ENCODE measurements around the gene PHLPP2. TPM values are rescaled to one million over a fixed set of nuclear protein-coding genes. Genes with fewer than 3 reads are reported as not detected.

The PHLPP2 gene, protein sequence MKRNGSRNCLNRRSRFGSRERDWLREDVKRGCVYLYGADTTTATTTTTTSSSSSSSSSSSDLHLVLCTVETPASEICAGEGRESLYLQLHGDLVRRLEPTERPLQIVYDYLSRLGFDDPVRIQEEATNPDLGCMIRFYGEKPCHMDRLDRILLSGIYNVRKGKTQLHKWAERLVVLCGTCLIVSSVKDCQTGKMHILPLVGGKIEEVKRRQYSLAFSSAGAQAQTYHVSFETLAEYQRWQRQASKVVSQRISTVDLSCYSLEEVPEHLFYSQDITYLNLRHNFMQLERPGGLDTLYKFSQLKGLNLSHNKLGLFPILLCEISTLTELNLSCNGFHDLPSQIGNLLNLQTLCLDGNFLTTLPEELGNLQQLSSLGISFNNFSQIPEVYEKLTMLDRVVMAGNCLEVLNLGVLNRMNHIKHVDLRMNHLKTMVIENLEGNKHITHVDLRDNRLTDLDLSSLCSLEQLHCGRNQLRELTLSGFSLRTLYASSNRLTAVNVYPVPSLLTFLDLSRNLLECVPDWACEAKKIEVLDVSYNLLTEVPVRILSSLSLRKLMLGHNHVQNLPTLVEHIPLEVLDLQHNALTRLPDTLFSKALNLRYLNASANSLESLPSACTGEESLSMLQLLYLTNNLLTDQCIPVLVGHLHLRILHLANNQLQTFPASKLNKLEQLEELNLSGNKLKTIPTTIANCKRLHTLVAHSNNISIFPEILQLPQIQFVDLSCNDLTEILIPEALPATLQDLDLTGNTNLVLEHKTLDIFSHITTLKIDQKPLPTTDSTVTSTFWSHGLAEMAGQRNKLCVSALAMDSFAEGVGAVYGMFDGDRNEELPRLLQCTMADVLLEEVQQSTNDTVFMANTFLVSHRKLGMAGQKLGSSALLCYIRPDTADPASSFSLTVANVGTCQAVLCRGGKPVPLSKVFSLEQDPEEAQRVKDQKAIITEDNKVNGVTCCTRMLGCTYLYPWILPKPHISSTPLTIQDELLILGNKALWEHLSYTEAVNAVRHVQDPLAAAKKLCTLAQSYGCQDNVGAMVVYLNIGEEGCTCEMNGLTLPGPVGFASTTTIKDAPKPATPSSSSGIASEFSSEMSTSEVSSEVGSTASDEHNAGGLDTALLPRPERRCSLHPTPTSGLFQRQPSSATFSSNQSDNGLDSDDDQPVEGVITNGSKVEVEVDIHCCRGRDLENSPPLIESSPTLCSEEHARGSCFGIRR (N-terminal part only)
- total RNA-seq (10 to 100 TPM; 12.7 to 24.1 TPM), polyA plus RNA-seq (ENCODE audit: insufficient read length in 2 of 2) (10 to 100 TPM; 14.2 to 14.8 TPM)
- long read RNA-seq, donor 1, result 0 reads
- long read RNA-seq, donor 2, result 0 reads
- long read RNA-seq, donor 3, result 0 reads
- long read RNA-seq, donor 4, result 0 reads

DNA sequence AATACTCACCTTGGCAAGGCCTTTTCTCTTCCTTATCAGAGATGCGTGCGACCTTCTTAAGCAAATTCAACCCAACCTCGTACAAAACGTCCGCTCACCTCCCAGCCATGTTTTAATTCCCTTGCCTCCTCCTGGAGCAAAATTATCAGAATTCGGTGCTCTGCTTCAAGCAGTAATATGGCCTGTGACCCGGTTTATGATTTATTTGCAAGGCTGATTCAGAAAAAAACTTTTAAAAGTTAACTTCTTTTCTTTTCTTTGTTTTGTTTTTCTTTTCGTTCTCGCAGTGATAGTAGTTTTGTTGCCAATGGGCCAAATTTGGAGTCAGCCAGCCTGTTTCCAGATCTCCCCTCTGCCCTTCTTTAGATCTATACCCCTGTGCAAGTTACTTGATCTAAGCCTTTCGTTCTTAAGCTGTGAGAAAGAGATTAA, at the start of gene PHLPP2:
PHLPP2 (minus strand) TSS at position 382 of the 432 bp plus-strand sequence. CDS start 9,906 bp downstream, outside the sequence.
- Histone ChIP-seq H3K4me1 (ENCODE audit: control insufficient read depth, insufficient read depth, low read length) (peaks cover 10% of the 10 kb centered on the region), H3K36me3 (ENCODE audit: control insufficient read depth, insufficient read depth, low read length) (peaks cover 5% of the 10 kb centered on the region), H3K4me3 (ENCODE audit: low read depth, low read length) (peak within 1 kb of the TSS; percentile 53), H3K9me3 (ENCODE audit: control insufficient read depth, insufficient read depth, low read length) (no peaks in the 10 kb centered on the region), H3K27me3 (ENCODE audit: control insufficient read depth, insufficient read depth, low read length) (no peaks in the 10 kb centered on the region), H3K27ac (ENCODE audit: low read depth, low read length) (peak within 1 kb of the TSS; percentile 40)
- DNase-seq (ENCODE audit: low read depth in 4 of 6, low spot score in 6 of 6), result no peak
- WGBS (ENCODE audit: insufficient coverage), result 39% methylated on average over 5 of the region's 10 CpGs

DNA sequence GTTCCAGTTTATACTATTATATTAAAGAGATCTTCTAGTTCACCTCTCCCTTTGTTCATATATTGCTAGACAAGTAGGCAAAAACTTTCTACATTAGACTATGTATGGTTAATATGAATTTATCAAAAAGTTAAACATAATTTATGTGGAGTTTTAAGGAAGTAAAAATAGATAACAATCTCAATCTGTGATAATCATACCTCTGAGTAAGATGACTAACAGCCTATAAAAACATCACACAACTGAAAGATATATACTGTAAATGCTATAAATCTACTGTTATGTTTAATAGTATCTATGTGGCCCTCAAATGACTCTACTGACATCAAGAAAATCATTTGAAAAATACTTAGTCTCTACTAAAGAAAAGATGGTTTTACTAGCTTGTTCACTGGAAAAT, 47.1 kb upstream of the PHLPP2 start:
- Histone ChIP-seq H3K36me3 (ENCODE audit: control insufficient read depth, insufficient read depth, low read length) (peaks cover 29% of the 10 kb centered on the region), H3K4me1 (ENCODE audit: control insufficient read depth, insufficient read depth, low read length) (no peaks in the 10 kb centered on the region), H3K27ac (ENCODE audit: low read depth, low read length) (no peak overlapping the region), H3K4me3 (ENCODE audit: low read depth, low read length) (no peak overlapping the region), H3K27me3 (ENCODE audit: control insufficient read depth, insufficient read depth, low read length) (no peaks in the 10 kb centered on the region), H3K9me3 (ENCODE audit: control insufficient read depth, insufficient read depth, low read length) (no peaks in the 10 kb centered on the region)
- DNase-seq (ENCODE audit: low read depth in 4 of 6, low spot score in 6 of 6), result no peak

DNA sequence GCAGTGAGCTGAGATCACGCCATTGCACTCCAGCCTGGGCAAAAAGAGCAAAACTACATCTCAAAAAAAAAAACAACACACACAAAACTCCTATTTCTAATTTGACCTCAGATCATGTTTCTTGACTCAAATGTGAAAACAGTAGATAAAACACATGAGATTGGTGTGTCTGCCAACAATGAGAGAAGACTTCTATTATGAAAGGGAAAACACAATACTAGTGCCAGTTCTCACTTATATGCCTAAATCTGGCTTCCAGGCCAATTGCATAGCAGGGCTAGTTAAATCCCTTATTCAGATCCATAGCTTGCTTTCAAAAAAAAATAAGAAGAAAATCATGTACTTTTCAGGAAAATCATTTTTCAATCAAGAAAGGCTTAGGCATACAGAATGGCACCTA, 44.7 kb upstream of the PHLPP2 start:
- no CpG with 5 or more reads among the region's 1 CpG for WGBS (ENCODE audit: insufficient coverage)
- no peaks in the 10 kb centered on the region for H3K4me1 ChIP-seq (ENCODE audit: control insufficient read depth, insufficient read depth, low read length)
- no peaks in the 10 kb centered on the region for H3K9me3 ChIP-seq (ENCODE audit: control insufficient read depth, insufficient read depth, low read length)
- no peaks in the 10 kb centered on the region for H3K27me3 ChIP-seq (ENCODE audit: control insufficient read depth, insufficient read depth, low read length)
- peaks cover 26% of the 10 kb centered on the region for H3K36me3 ChIP-seq (ENCODE audit: control insufficient read depth, insufficient read depth, low read length)
- H3K27ac ChIP-seq (ENCODE audit: low read depth, low read length), result no peak overlapping the region
- no peak overlapping the region for H3K4me3 ChIP-seq (ENCODE audit: low read depth, low read length)
- DNase-seq (ENCODE audit: low read depth in 4 of 6, low spot score in 6 of 6), result no peak

DNA sequence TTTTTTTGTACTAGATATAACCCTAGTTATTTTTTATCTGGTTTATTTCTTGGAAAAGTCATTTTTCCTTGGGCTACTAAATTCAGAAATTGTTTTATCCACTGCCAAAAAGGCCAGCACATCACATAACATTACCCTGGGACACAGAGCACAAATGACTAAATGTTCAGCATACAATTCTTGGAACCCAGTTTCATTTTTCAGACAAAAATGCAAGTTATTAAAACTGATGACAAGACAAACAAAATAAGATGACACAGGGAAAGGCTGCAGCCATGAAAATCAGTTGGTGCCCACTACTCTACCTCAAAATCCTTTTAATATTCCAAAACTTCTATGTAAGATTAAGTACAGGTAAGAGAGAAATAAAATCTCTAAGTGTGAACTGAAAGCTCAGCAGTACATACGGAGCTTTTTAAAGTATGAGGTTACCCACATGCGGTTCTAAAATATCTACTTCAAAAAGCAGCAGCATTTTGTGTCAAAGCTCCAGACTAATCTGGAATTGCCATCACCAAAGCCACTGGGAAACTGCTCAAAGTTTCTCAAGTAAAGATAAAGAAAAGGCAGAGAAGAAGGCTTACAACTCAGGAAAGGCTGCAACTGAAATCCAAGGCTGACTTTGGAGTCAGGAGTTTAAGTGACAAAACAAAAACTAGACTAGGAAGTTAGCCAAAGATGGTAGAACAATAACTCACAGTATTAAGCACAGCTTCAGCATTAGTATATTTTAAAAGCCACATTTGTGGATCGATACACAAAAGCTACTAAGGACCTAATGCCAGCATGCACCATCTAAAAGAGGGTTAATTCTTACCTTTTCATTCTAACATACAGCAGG, 42.8 kb upstream of the PHLPP2 start:
- H3K27me3 ChIP-seq (ENCODE audit: control insufficient read depth, insufficient read depth, low read length), result no peaks in the 10 kb centered on the region
- H3K36me3 ChIP-seq (ENCODE audit: control insufficient read depth, insufficient read depth, low read length), result peaks cover 25% of the 10 kb centered on the region
- DNase-seq (ENCODE audit: low read depth in 4 of 6, low spot score in 6 of 6), result peak in 1 of 6 donors; percentile 2
- H3K9me3 ChIP-seq (ENCODE audit: control insufficient read depth, insufficient read depth, low read length), result no peaks in the 10 kb centered on the region
- no peak overlapping the region for H3K4me3 ChIP-seq (ENCODE audit: low read depth, low read length)
- H3K27ac ChIP-seq (ENCODE audit: low read depth, low read length), result no peak overlapping the region
- H3K4me1 ChIP-seq (ENCODE audit: control insufficient read depth, insufficient read depth, low read length), result no peaks in the 10 kb centered on the region
- WGBS (ENCODE audit: insufficient coverage), result 86% methylated on average over 1 of the region's 3 CpGs

DNA sequence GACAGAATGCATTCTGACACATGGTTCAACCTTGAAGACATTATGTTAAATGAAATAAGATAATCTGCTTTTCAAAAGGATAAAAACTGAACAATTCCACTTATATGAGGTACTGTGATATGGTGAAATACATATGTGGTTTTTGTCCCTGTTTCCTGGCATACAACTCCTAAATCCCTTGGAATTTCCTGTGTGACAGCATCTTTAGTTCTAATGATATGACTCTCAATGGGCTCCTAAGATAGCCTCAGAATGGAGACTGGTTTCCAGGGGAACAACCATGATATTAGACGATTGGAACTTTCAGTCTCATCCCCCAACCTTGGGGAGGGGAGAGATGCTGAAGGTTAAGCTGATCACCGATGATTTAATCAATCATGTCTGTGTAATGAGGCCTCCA, 37.7 kb upstream of the PHLPP2 start:
- DNase-seq (ENCODE audit: low read depth in 4 of 6, low spot score in 6 of 6), result no peak
- H3K4me1 ChIP-seq (ENCODE audit: control insufficient read depth, insufficient read depth, low read length), result no peaks in the 10 kb centered on the region
- 50% methylated on average over 1 of the region's 2 CpGs for WGBS (ENCODE audit: insufficient coverage)
- H3K36me3 ChIP-seq (ENCODE audit: control insufficient read depth, insufficient read depth, low read length), result peaks cover 23% of the 10 kb centered on the region
- no peaks in the 10 kb centered on the region for H3K27me3 ChIP-seq (ENCODE audit: control insufficient read depth, insufficient read depth, low read length)
- H3K4me3 ChIP-seq (ENCODE audit: low read depth, low read length), result no peak overlapping the region
- H3K27ac ChIP-seq (ENCODE audit: low read depth, low read length), result no peak overlapping the region
- no peaks in the 10 kb centered on the region for H3K9me3 ChIP-seq (ENCODE audit: control insufficient read depth, insufficient read depth, low read length)

DNA sequence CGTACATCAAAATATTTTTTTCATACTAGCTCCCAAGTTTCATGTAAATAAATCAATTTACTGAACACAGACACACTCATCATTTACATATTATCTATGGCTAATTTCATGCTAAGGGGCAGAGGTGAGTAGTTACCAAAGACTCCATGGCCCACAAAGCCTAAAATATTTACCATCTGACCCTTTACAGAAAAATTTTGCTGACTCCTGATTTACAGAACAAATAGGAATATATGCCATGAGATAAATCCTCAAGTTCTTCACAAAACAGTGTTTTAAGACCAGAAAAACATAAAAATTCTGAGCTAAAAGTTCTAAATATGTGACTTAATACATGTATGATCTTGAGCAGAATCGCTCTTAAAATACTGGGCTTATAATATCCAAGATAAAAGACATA, 36.6 kb upstream of the PHLPP2 start:
- Histone ChIP-seq H3K27ac (ENCODE audit: low read depth, low read length) (no peak overlapping the region), H3K27me3 (ENCODE audit: control insufficient read depth, insufficient read depth, low read length) (no peaks in the 10 kb centered on the region)

DNA sequence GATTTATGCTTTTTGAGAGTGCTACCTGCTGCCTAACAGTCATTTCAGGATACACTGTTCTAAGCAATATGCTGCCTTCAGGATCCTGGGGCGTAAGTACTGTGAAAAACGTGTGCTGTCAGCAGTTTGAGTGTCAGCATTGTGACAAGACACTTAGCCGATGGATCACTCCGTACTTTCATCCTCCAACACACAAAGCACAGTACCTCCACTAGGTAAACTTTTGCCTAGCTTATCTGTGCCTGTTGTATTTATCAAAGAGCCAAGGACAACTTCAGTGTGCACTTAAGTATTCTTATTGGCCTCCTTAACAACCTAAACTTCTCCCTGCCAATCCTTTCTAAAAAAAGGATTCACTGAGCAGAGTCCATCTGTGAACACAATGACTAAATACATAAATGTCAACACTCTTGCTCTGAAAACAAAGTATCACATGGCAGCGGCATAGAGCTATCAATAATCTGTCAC, 33.8 kb upstream of the PHLPP2 start:
- Histone ChIP-seq H3K27me3 (ENCODE audit: control insufficient read depth, insufficient read depth, low read length) (no peaks in the 10 kb centered on the region), H3K27ac (ENCODE audit: low read depth, low read length) (no peak overlapping the region), H3K4me3 (ENCODE audit: low read depth, low read length) (no peak overlapping the region), H3K9me3 (ENCODE audit: control insufficient read depth, insufficient read depth, low read length) (no peaks in the 10 kb centered on the region), H3K36me3 (ENCODE audit: control insufficient read depth, insufficient read depth, low read length) (peaks cover 55% of the 10 kb centered on the region), H3K4me1 (ENCODE audit: control insufficient read depth, insufficient read depth, low read length) (no peaks in the 10 kb centered on the region)
- 95% methylated on average over 3 of the region's 5 CpGs for WGBS (ENCODE audit: insufficient coverage)
- no peak for DNase-seq (ENCODE audit: low read depth in 4 of 6, low spot score in 6 of 6)

More for the DNA sequence above, 36.6 kb upstream of the PHLPP2 start:
- peaks cover 32% of the 10 kb centered on the region for H3K36me3 ChIP-seq (ENCODE audit: control insufficient read depth, insufficient read depth, low read length)
- WGBS (ENCODE audit: insufficient coverage), result no CpG with 5 or more reads among the region's 2 CpGs
- no peaks in the 10 kb centered on the region for H3K9me3 ChIP-seq (ENCODE audit: control insufficient read depth, insufficient read depth, low read length)
- no peak overlapping the region for H3K4me3 ChIP-seq (ENCODE audit: low read depth, low read length)
- H3K4me1 ChIP-seq (ENCODE audit: control insufficient read depth, insufficient read depth, low read length), result no peaks in the 10 kb centered on the region
- no peak for DNase-seq (ENCODE audit: low read depth in 4 of 6, low spot score in 6 of 6)

DNA sequence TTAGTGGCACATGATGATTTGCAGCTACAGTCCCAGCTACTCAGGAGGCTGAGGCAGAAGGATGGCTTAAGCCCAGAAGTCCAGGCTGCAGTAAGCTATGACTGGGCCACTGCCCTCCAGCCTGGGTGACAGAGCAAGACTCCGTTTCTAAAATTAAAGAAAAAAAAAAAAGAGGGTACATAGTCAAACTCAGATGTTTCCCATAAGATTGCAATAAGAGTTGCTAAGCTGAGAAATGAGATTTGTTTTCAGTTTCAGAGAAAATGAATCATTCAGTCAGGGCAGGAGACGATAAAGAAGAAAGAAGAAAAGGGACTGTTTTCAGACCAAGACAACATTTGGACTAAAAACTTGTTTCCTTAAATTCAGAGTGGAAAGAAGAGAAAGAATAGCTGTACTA, 30.2 kb upstream of the PHLPP2 start:
- no peaks in the 10 kb centered on the region for H3K4me1 ChIP-seq (ENCODE audit: control insufficient read depth, insufficient read depth, low read length)
- H3K27ac ChIP-seq (ENCODE audit: low read depth, low read length), result no peak overlapping the region
- H3K36me3 ChIP-seq (ENCODE audit: control insufficient read depth, insufficient read depth, low read length), result peaks cover 48% of the 10 kb centered on the region
- WGBS (ENCODE audit: insufficient coverage), result no CpG with 5 or more reads among the region's 2 CpGs
- no peaks in the 10 kb centered on the region for H3K9me3 ChIP-seq (ENCODE audit: control insufficient read depth, insufficient read depth, low read length)
- no peak for DNase-seq (ENCODE audit: low read depth in 4 of 6, low spot score in 6 of 6)
- no peaks in the 10 kb centered on the region for H3K27me3 ChIP-seq (ENCODE audit: control insufficient read depth, insufficient read depth, low read length)
- H3K4me3 ChIP-seq (ENCODE audit: low read depth, low read length), result no peak overlapping the region

Measured in spinal cord (tissue), 10 donors.